RWPE1 (cell line): Measurements from ENCODE around the gene ZFP36L2.

ENCODE experiments used
- CTCF ChIA-PET: fragments of 350-600 bp; sonication (Branson Sonifier 250); formaldehyde crosslinking; extraction: SDS; loops from one replicate; lab custom pipeline; 2021; lab: Yijun Ruan, JAX
- POLR2A ChIA-PET: fragments of 400-600 bp; formaldehyde crosslinking; extraction: SDS; loops from one replicate; lab custom pipeline; 2020; ENCODE audit warnings: antibody characterized with exemption; ENCODE audit not compliant: low non-redundant PET; lab: Yijun Ruan, JAX
- DNase-seq: peaks from one replicate; pipeline ENCODE4 v3.0.0; 2012; ENCODE audit warnings: low spot score
- H3K27ac ChIP-seq: fragments of 450-650 bp; 2 replicates; pipeline ENCODE4 v1.5.1; 2017
- CTCF ChIP-seq: fragments of 450-650 bp; conservative IDR thresholded peaks from 2 replicates; pipeline ENCODE4 v1.5.1; 2017; ENCODE audit warnings: low read depth, mild to moderate bottlenecking

Gene ZFP36L2

GRCh38 chr2:43175020-43175441 lies 51.4 kb downstream of the ZFP36L2 start:
- H3K27ac ChIP-seq, result no peak overlapping the region; the same call in 1 of the 2 replicates
- no peak for TF ChIP-seq CTCF
- no peak for DNase-seq
- ChIA-PET POLR2A (no interaction called here), CTCF (no interaction called here)

DNA sequence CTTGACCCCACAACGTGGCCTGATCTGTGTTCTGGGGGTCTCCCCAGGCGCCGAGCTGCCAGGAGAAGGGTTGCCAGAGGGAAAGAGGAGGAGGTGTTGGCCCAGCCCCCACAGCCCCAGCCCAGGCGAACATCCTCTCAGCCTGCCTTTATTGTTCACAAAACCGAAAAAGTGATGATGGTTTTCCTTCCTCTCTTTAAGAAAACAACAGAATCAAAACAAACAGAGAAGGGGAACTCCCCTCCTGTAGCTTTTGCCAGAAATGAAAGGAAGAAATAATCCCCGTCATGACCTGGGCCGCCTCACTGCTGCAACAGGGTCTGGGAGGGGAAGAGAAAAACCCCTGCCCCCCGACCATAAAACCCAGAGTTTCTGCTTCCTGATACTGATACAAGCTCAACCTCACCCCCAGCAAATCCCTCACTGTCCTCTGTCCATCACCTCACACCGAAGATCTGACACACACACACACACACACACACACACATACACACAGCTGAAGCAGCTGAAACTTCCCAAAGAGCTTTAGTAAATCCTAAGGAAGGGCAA lies 52.0 kb downstream of the ZFP36L2 start:
- POLR2A ChIA-PET, result no interaction called here
- no peak for TF ChIP-seq CTCF
- peak overlapping the region; percentile 96 for H3K27ac ChIP-seq
- CTCF ChIA-PET, result no interaction called here
- DNase-seq, result no peak
